ENCODE data around the gene SFTPD. TPM values are rescaled to one million over a fixed set of nuclear protein-coding genes. Genes with fewer than 3 reads are reported as not detected.
"Not testable (repeated sequence)": the region's sequence is repeated elsewhere in the genome, so short reads cannot be mapped to it uniquely, and the experiment has no call there.

Gene SFTPD
- total RNA-seq, 1 experiment from 2014 or later = not detected

GRCh38 chr10:79898597-79899325 lies 50.1 kb downstream of the SFTPD start:
- H3K27ac Mint-ChIP-seq (ENCODE audit: unreplicated experiment) = no peak overlapping the region
- CTCF ChIA-PET = no interaction called here
- H3K36me3 Mint-ChIP-seq (ENCODE audit: insufficient read depth, unreplicated experiment) = no peaks in the 10 kb centered on the region
- H3K9me3 Mint-ChIP-seq (ENCODE audit: low read depth, unreplicated experiment) = no peaks in the 10 kb centered on the region
- no peaks in the 10 kb centered on the region for H3K4me1 Mint-ChIP-seq (ENCODE audit: low read depth, unreplicated experiment)
- H3K4me3 Mint-ChIP-seq (ENCODE audit: low read depth, unreplicated experiment) = no peak overlapping the region
- H3K27me3 Mint-ChIP-seq (ENCODE audit: unreplicated experiment) = peaks cover 49% of the 10 kb centered on the region
- DNase-seq = no peak
- intact Hi-C loops (cut with micrococcal nuclease; ENCODE audit: unreplicated experiment) = no loop called here
- no TSS peak for BruUV-seq (replicated peaks)
- TF ChIP-seq CTCF (IDR thresholded peaks at IDR 0.05; ENCODE audit: unreplicated experiment) = no peak

GRCh38 chr10:79892896-79893295 lies 56.0 kb downstream of the SFTPD start:
- H3K27ac Mint-ChIP-seq (ENCODE audit: unreplicated experiment); H3K36me3 Mint-ChIP-seq (ENCODE audit: insufficient read depth, unreplicated experiment); H3K9me3 Mint-ChIP-seq (ENCODE audit: low read depth, unreplicated experiment); H3K4me1 Mint-ChIP-seq (ENCODE audit: low read depth, unreplicated experiment); CTCF ChIA-PET; BruUV-seq (replicated peaks); intact Hi-C loops (cut with micrococcal nuclease; ENCODE audit: unreplicated experiment); H3K4me3 Mint-ChIP-seq (ENCODE audit: low read depth, unreplicated experiment); DNase-seq: not testable (repeated sequence)
- H3K27me3 Mint-ChIP-seq (ENCODE audit: unreplicated experiment) = peaks cover 58% of the 10 kb centered on the region

DNA sequence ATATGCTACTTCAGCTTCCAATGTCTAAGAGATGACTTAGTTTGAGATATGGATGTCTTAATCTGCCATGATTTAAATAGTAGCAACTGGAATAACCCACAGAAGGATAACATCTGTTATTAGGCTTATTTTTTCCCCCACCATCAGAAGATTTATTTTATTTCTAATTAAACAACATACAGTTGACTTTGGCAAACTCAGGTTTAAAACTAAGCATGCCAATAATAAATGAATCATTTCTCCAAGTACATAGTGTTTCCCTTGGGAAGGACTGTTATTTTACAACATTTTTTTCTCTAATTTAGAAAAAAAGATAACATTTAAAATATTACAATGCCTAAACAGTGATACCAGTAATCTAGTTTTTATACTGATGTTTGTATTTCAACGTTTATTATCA lies 58.4 kb downstream of the SFTPD start:
- intact Hi-C loops (cut with micrococcal nuclease; ENCODE audit: unreplicated experiment) = no loop called here
- Mint-ChIP-seq H3K36me3 (ENCODE audit: insufficient read depth, unreplicated experiment) (no peaks in the 10 kb centered on the region), H3K4me1 (ENCODE audit: low read depth, unreplicated experiment) (no peaks in the 10 kb centered on the region), H3K27me3 (ENCODE audit: unreplicated experiment) (peaks cover 59% of the 10 kb centered on the region), H3K4me3 (ENCODE audit: low read depth, unreplicated experiment) (no peak overlapping the region), H3K27ac (ENCODE audit: unreplicated experiment) (no peak overlapping the region), H3K9me3 (ENCODE audit: low read depth, unreplicated experiment) (no peaks in the 10 kb centered on the region)
- CTCF ChIA-PET = no interaction called here
- no peak for TF ChIP-seq CTCF (IDR thresholded peaks at IDR 0.05; ENCODE audit: unreplicated experiment)
- no TSS peak for BruUV-seq (replicated peaks)
- no peak for DNase-seq

DNA sequence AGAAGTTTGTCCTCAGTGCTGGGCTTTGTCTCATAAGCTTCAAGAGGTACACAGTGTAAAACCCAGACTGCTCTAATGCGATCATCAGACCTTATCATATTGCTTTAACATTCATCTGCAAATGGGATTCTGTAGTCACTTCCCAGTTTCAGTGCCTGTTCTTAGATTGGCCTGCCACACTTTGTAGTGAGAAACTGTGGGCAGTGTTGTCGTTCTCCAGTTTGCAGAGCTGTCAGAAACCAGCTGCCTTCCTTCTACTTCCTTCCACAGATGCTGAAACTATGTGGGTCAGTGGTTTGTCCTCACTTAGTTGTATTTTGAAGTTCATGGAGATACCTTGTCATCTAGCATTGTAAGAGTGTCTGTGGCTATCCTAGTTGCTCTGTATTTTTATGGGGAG lies 59.9 kb downstream of the SFTPD start:
- BruUV-seq (replicated peaks); H3K36me3 Mint-ChIP-seq (ENCODE audit: insufficient read depth, unreplicated experiment); H3K4me3 Mint-ChIP-seq (ENCODE audit: low read depth, unreplicated experiment); H3K4me1 Mint-ChIP-seq (ENCODE audit: low read depth, unreplicated experiment); intact Hi-C loops (cut with micrococcal nuclease; ENCODE audit: unreplicated experiment); H3K9me3 Mint-ChIP-seq (ENCODE audit: low read depth, unreplicated experiment); H3K27ac Mint-ChIP-seq (ENCODE audit: unreplicated experiment); DNase-seq: not testable (repeated sequence)
- H3K27me3 Mint-ChIP-seq (ENCODE audit: unreplicated experiment) = peaks cover 60% of the 10 kb centered on the region
- CTCF ChIA-PET = interaction anchor here (0.7 kb wide), 1 partner anchor 12 kb away, joined by 3 read pairs; no protein-coding TSS in a partner anchor

Other genes with a start within 250 kb of the SFTPD start
- gene NUTM2B, start 245.9 kb downstream of the SFTPD start, total RNA-seq (2022) = 0.76 and 0.78 TPM in 2 replicates
- not detected in 2 replicates for gene NUTM2E, start 122.4 kb downstream of the SFTPD start, total RNA-seq (2022)
- 26.5 and 33.2 TPM in 2 replicates for gene TMEM254, start 129.6 kb upstream of the SFTPD start, total RNA-seq (2022)
- gene PLAC9, start 183.6 kb upstream of the SFTPD start, total RNA-seq (2022) = not detected in 2 replicates

Data from Calu3 (cell line).